K562 (cell line): ENCODE results near the gene CYP21A2. TPM values are rescaled to one million over a fixed set of nuclear protein-coding genes. Genes with fewer than 3 reads are reported as not detected.

Experiments
- CTCF ChIP-seq, 3 experiments: IDR thresholded peaks in 2 of 3; conservative IDR thresholded peaks in 1 of 3; 2 replicates each; pipeline ENCODE4 v1.5.1; 2011 to 2012; ENCODE audit warnings: low read length in 3 of 3, mild to moderate bottlenecking in 3 of 3, control low read depth in 2 of 3, improper control_type of control experiment in 1 of 3, inconsistent platforms in 1 of 3, low read depth in 1 of 3, mixed read lengths in 1 of 3, moderate library complexity in 1 of 3; ENCODE audit not compliant: insufficient read depth in 2 of 3
- HDAC8 ChIP-seq: fragments of 450-650 bp; IDR thresholded peaks from 2 replicates; pipeline ENCODE4 v1.6.1; 2016; ENCODE audit warnings: mild to moderate bottlenecking, missing genetic modification characterization, moderate library complexity, missing compliant biosample characterization
- L3MBTL2 ChIP-seq: fragments of 450-650 bp; IDR thresholded peaks from 2 replicates; pipeline ENCODE4 v1.6.1; 2016; ENCODE audit warnings: mild to moderate bottlenecking, moderate library complexity
- MXI1 ChIP-seq: IDR thresholded peaks from 2 replicates; pipeline ENCODE4 v1.6.1; 2011; ENCODE audit warnings: low read depth, mild to moderate bottlenecking, improper control_type of control experiment, low read length
- MYC ChIP-seq, 2 experiments: fragments of 250-450 bp in 1 of 2; sonication (Bioruptor Pico) in 1 of 2; IDR thresholded peaks; 2 replicates each; pipeline versions ENCODE4 v1.5.1 to v1.6.1; 2012 to 2021; ENCODE audit warnings: low read depth in 2 of 2, borderline replicate concordance in 1 of 2, improper control_type of control experiment in 1 of 2, low read length in 1 of 2, mild to moderate bottlenecking in 1 of 2, moderate library complexity in 1 of 2
- NR2F6 ChIP-seq: fragments of 450-650 bp; formaldehyde crosslinking; IDR thresholded peaks from 2 replicates; pipeline ENCODE4 v1.4.0; 2020; ENCODE audit warnings: mild to moderate bottlenecking
- polyA plus RNA-seq, 8 experiments: library from polyadenylated mRNA; depleted of rRNA in 4 of 8; stranded (reverse) in 5 of 8; unstranded in 3 of 8; fragments of >200 nt; fragmentation: Nextera tagmentation in 2 of 8; fragmentation: Illumina TruSeq in 1 of 8; extraction: Ambion mirVana in 2 of 8; extraction: Trizol in 1 of 8; gene quantifications; 2 replicates each; pipeline versions ENCODE4 v1.2.1 to v1.2.3, GENCODE V29; 2011 to 2014; ENCODE audit warnings: inconsistent platforms in 1 of 8, missing spikeins in 1 of 8
- total RNA-seq, 7 experiments: library from RNA; depleted of rRNA in 6 of 7; stranded (reverse); fragments of >200 nt in 6 of 7; fragmentation: Illumina TruSeq in 2 of 7; extraction: Trizol in 2 of 7; gene quantifications; 2 replicates each; pipeline versions ENCODE4 v1.2.1 to v1.2.3, GENCODE V29; 2011 to 2021; ENCODE audit warnings: low replicate concordance in 1 of 7
- TF ChIP-seq, protein P1 (sequence below): fragments of 450-650 bp; IDR thresholded peaks from 2 replicates; pipeline ENCODE4 v1.6.1; 2016; ENCODE audit warnings: mild to moderate bottlenecking, moderate library complexity
- TF ChIP-seq, protein P2 (sequence below): sonication (generic); formaldehyde crosslinking; IDR thresholded peaks from 2 replicates; pipeline ENCODE4 v1.4.0; 2020; ENCODE audit warnings: mild to moderate bottlenecking, missing genetic modification reagents

Gene CYP21A2
- total and polyA plus RNA-seq, 9 of the 15 experiments (the other 6 are each of a cell fraction or from before 2014, with no cell fraction given) = 0.03 to 1.4 (median 0.19) TPM

GRCh38 chr6:32046450-32047083 is 8.4 kb downstream of the CYP21A2 start (continued):
- TF ChIP-seq, protein P1, sequence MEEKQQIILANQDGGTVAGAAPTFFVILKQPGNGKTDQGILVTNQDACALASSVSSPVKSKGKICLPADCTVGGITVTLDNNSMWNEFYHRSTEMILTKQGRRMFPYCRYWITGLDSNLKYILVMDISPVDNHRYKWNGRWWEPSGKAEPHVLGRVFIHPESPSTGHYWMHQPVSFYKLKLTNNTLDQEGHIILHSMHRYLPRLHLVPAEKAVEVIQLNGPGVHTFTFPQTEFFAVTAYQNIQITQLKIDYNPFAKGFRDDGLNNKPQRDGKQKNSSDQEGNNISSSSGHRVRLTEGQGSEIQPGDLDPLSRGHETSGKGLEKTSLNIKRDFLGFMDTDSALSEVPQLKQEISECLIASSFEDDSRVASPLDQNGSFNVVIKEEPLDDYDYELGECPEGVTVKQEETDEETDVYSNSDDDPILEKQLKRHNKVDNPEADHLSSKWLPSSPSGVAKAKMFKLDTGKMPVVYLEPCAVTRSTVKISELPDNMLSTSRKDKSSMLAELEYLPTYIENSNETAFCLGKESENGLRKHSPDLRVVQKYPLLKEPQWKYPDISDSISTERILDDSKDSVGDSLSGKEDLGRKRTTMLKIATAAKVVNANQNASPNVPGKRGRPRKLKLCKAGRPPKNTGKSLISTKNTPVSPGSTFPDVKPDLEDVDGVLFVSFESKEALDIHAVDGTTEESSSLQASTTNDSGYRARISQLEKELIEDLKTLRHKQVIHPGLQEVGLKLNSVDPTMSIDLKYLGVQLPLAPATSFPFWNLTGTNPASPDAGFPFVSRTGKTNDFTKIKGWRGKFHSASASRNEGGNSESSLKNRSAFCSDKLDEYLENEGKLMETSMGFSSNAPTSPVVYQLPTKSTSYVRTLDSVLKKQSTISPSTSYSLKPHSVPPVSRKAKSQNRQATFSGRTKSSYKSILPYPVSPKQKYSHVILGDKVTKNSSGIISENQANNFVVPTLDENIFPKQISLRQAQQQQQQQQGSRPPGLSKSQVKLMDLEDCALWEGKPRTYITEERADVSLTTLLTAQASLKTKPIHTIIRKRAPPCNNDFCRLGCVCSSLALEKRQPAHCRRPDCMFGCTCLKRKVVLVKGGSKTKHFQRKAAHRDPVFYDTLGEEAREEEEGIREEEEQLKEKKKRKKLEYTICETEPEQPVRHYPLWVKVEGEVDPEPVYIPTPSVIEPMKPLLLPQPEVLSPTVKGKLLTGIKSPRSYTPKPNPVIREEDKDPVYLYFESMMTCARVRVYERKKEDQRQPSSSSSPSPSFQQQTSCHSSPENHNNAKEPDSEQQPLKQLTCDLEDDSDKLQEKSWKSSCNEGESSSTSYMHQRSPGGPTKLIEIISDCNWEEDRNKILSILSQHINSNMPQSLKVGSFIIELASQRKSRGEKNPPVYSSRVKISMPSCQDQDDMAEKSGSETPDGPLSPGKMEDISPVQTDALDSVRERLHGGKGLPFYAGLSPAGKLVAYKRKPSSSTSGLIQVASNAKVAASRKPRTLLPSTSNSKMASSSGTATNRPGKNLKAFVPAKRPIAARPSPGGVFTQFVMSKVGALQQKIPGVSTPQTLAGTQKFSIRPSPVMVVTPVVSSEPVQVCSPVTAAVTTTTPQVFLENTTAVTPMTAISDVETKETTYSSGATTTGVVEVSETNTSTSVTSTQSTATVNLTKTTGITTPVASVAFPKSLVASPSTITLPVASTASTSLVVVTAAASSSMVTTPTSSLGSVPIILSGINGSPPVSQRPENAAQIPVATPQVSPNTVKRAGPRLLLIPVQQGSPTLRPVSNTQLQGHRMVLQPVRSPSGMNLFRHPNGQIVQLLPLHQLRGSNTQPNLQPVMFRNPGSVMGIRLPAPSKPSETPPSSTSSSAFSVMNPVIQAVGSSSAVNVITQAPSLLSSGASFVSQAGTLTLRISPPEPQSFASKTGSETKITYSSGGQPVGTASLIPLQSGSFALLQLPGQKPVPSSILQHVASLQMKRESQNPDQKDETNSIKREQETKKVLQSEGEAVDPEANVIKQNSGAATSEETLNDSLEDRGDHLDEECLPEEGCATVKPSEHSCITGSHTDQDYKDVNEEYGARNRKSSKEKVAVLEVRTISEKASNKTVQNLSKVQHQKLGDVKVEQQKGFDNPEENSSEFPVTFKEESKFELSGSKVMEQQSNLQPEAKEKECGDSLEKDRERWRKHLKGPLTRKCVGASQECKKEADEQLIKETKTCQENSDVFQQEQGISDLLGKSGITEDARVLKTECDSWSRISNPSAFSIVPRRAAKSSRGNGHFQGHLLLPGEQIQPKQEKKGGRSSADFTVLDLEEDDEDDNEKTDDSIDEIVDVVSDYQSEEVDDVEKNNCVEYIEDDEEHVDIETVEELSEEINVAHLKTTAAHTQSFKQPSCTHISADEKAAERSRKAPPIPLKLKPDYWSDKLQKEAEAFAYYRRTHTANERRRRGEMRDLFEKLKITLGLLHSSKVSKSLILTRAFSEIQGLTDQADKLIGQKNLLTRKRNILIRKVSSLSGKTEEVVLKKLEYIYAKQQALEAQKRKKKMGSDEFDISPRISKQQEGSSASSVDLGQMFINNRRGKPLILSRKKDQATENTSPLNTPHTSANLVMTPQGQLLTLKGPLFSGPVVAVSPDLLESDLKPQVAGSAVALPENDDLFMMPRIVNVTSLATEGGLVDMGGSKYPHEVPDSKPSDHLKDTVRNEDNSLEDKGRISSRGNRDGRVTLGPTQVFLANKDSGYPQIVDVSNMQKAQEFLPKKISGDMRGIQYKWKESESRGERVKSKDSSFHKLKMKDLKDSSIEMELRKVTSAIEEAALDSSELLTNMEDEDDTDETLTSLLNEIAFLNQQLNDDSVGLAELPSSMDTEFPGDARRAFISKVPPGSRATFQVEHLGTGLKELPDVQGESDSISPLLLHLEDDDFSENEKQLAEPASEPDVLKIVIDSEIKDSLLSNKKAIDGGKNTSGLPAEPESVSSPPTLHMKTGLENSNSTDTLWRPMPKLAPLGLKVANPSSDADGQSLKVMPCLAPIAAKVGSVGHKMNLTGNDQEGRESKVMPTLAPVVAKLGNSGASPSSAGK = peak; percentile 88
- TF ChIP-seq L3MBTL2 = peak; percentile 84
- no peak for TF ChIP-seq NR2F6 (CRISPR knock-in tag)
- TF ChIP-seq, protein P2, sequence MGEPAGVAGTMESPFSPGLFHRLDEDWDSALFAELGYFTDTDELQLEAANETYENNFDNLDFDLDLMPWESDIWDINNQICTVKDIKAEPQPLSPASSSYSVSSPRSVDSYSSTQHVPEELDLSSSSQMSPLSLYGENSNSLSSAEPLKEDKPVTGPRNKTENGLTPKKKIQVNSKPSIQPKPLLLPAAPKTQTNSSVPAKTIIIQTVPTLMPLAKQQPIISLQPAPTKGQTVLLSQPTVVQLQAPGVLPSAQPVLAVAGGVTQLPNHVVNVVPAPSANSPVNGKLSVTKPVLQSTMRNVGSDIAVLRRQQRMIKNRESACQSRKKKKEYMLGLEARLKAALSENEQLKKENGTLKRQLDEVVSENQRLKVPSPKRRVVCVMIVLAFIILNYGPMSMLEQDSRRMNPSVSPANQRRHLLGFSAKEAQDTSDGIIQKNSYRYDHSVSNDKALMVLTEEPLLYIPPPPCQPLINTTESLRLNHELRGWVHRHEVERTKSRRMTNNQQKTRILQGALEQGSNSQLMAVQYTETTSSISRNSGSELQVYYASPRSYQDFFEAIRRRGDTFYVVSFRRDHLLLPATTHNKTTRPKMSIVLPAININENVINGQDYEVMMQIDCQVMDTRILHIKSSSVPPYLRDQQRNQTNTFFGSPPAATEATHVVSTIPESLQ (CRISPR knock-in tag) = no peak
- TF ChIP-seq CTCF (IDR thresholded peaks at IDR 0.05 in 2 of 3, conservative IDR thresholded peaks at IDR 0.05 in 1 of 3; ENCODE audit: insufficient read depth in 2 of 3, low read depth in 1 of 3, low read length in 3 of 3) = peak in 2 of 3 experiments; percentile 23 to 26; a peak in 3 of 6 replicates
- TF ChIP-seq MYC (IDR thresholded peaks at IDR 0.05; ENCODE audit: low read depth, low read length) = no peak
- TF ChIP-seq MYC (CRISPR knock-in tag; IDR thresholded peaks at IDR 0.05; ENCODE audit: borderline replicate concordance, low read depth) = no peak
- TF ChIP-seq HDAC8 (tag) = no peak
- TF ChIP-seq MXI1 = 0 out of 2 replicates have a peak, but pooled peaks have one; percentile 20
